GM15510 (cell line): ENCODE data around the gene RARA.

Experiments
- POLR2A ChIP-seq: IDR thresholded peaks from 3 replicates; pipeline ENCODE4 v1.6.1; 2011; ENCODE audit warnings: borderline replicate concordance; ENCODE audit not compliant: insufficient read length; ENCODE audit errors: extremely low read depth

RARA gene

GRCh38 chr17:40329839-40330794 is 21.1 kb downstream of the RARA start:
- no peak for TF ChIP-seq POLR2A

DNA sequence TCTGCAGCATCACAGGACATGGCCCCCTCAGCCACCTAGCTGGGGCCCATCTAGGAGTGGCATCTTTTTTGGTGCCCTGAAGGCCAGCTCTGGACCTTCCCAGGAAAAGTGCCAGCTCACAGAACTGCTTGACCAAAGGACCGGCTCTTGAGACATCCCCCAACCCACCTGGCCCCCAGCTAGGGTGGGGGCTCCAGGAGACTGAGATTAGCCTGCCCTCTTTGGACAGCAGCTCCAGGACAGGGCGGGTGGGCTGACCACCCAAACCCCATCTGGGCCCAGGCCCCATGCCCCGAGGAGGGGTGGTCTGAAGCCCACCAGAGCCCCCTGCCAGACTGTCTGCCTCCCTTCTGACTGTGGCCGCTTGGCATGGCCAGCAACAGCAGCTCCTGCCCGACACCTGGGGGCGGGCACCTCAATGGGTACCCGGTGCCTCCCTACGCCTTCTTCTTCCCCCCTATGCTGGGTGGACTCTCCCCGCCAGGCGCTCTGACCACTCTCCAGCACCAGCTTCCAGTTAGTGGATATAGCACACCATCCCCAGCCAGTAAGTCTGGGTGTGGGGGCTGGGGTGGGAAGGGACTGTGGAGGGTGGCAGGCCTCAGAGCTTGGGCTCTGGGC is 22.0 kb downstream of the RARA start:
- TF ChIP-seq POLR2A, result no peak

- TF ChIP-seq POLR2A, result no peak
Measured at GRCh38 chr17:40331743-40332641, 23.0 kb downstream of the RARA start.

- no peak for TF ChIP-seq POLR2A
Measured at GRCh38 chr17:40333781-40334448, 24.9 kb downstream of the RARA start.

GRCh38 chr17:40335620-40336019 is 26.6 kb downstream of the RARA start:
- TF ChIP-seq POLR2A, result no peak

GRCh38 chr17:40337351-40337750 is 28.4 kb downstream of the RARA start:
- TF ChIP-seq POLR2A, result no peak

GRCh38 chr17:40338058-40338457 is 29.1 kb downstream of the RARA start:
- no peak for TF ChIP-seq POLR2A

- TF ChIP-seq POLR2A, result no peak
Measured at GRCh38 chr17:40338941-40339649, 30.1 kb downstream of the RARA start.

GRCh38 chr17:40340327-40340726 is 31.3 kb downstream of the RARA start:
- TF ChIP-seq POLR2A, result no peak

DNA sequence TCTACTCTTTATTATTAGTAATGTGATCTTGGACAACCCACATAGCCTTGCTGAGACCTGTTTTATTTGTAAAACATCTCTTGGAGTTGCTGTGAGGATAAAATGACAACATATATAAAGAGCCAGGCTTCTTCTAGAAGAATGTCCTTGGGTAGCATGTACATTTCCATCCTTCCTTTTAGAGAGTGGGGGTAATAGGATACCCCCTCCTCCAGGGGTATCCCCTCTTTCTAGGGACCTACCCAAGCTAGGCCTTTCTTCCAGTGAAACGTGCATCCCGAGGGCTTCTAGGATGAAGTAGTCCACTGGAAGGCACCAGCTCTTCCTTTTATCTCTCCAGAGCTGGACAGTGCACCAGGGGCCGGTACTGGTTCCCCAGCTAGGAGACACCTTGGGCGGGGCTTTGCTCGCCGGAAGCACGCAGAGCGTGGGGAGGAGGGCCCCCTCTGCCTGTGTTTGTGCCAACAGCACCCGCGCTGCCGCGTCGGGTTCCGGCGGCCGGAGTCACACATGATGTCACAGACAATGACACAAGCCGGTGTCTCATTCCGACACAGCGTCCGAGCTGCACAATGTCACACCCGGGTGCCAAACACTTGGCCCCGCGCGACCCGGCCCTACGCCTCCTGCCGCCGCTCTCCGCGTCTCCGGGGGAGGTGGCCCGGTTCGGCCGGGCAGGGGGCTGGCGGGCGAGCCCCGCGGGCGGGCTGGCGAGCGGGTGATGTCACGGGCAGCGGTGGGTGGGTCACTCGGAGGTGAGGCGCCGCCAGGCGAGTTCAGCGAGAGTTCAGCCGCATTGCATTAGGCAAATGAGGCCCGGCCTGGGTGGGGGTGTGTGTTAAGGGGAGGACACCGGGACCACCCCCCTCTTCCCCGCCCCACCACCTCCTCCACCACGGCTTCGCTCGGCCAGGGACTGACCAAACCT is 32.2 kb downstream of the RARA start:
- TF ChIP-seq POLR2A, result no peak

GRCh38 chr17:40341808-40342503 is 33.0 kb downstream of the RARA start:
- TF ChIP-seq POLR2A, result no peak
